Panc1 (cell line): ENCODE measurements around the gene PPP1R1C. TPM values are rescaled to one million over a fixed set of nuclear protein-coding genes. Genes with fewer than 3 reads are reported as not detected.

Experiments used
- ATAC-seq: fragments of 200-7000 bp; cut with Tn5 transposase; 2 replicates; pipeline ENCODE4 v1.9.1; 2020; ENCODE audit warnings: mild to moderate bottlenecking, moderate library complexity
- BruUV-seq: library from RNA; stranded (reverse); fragments of 400-500 nt; replicated peaks from 2 replicates; lab custom pipeline; 2021; lab: Mats Ljungman, UMichigan
- CTCF ChIA-PET: fragments of 300-600 bp; sonication (Branson Sonifier 250); formaldehyde crosslinking; loops from one replicate; lab custom pipeline; 2022; ENCODE audit warnings: antibody characterized with exemption; lab: Charles Lee
- POLR2A ChIA-PET: fragments of 300-600 bp; sonication (Branson Sonifier 250); formaldehyde crosslinking; loops from one replicate; lab custom pipeline; 2022; ENCODE audit warnings: antibody characterized with exemption; lab: Charles Lee
- DNase-seq: peaks from one replicate; pipeline ENCODE4 v3.0.0-alpha.2; 2010; ENCODE audit warnings: low read depth, low spot score
- H3K27ac ChIP-seq: 2 replicates; pipeline ENCODE4 v1.5.1; 2011; ENCODE audit warnings: mild to moderate bottlenecking, low read length, inconsistent platforms
- H3K27me3 ChIP-seq: fragments of 200-500 bp; sonication (Bioruptor generic); 2 replicates; pipeline ENCODE4 v1.6.0; 2014; ENCODE audit warnings: low read length, inconsistent platforms; ENCODE audit not compliant: control insufficient read depth, insufficient read depth
- H3K36me3 ChIP-seq: fragments of 200-500 bp; sonication (Bioruptor generic); 2 replicates; pipeline ENCODE4 v1.5.1; 2014; ENCODE audit warnings: inconsistent platforms, mild to moderate bottlenecking, low read length, moderate library complexity; ENCODE audit not compliant: control insufficient read depth, insufficient read depth
- H3K4me1 ChIP-seq: 2 replicates; pipeline ENCODE4 v1.5.1; 2011; ENCODE audit warnings: inconsistent platforms, mild to moderate bottlenecking, low read length, moderate library complexity; ENCODE audit not compliant: control insufficient read depth, insufficient read depth
- H3K4me3 ChIP-seq, 2 experiments: 2 replicates each; pipeline ENCODE4 v1.5.1; 2011 to 2012; ENCODE audit warnings: low read depth in 2 of 2, low read length in 2 of 2, mild to moderate bottlenecking in 2 of 2, inconsistent platforms in 1 of 2, moderate library complexity in 1 of 2
- H3K9me3 ChIP-seq: fragments of 200-500 bp; sonication (Bioruptor generic); 2 replicates; pipeline ENCODE4 v1.5.1; 2014; ENCODE audit warnings: low read depth, mild to moderate bottlenecking, inconsistent platforms, low read length, moderate library complexity; ENCODE audit not compliant: control insufficient read depth, insufficient read depth
- POLR2AphosphoS5 ChIP-seq: IDR thresholded peaks from 2 replicates; pipeline ENCODE4 v1.6.1; 2012; ENCODE audit warnings: mild to moderate bottlenecking, low read depth, low read length, moderate library complexity
- SIN3A ChIP-seq: IDR thresholded peaks from 2 replicates; pipeline ENCODE4 v1.6.1; 2012; ENCODE audit warnings: low read depth, mild to moderate bottlenecking, low read length, moderate library complexity, borderline replicate concordance; ENCODE audit not compliant: insufficient read depth
- TCF7L2 ChIP-seq: IDR thresholded peaks from 2 replicates; pipeline ENCODE4 v1.6.1; 2011; ENCODE audit warnings: mild to moderate bottlenecking, low read depth, low read length, inconsistent platforms
- in situ Hi-C: cut with HindIII; loops from 2 replicates; pipeline ENCODE4 v1.10.0; 2016; ENCODE audit warnings: low sequenced_read_pairs, low pct_unique_long_range_greater_than_20kb
- intact Hi-C: fragments of 100-400 bp; cut with micrococcal nuclease; formaldehyde crosslinking; loops from one replicate; pipeline ENCODE4 v1.10.0; 2022; ENCODE audit not compliant: unreplicated experiment
- total RNA-seq: library from RNA; stranded (reverse); gene quantifications from one replicate; pipeline ENCODE4 v1.2.1, GENCODE V29; 2021; ENCODE audit not compliant: unreplicated experiment
- TF ChIP-seq, protein P1 (sequence below), 2 experiments: IDR thresholded peaks; 2 replicates each; pipeline ENCODE4 v1.6.1; 2011 to 2012; ENCODE audit warnings: low read depth in 2 of 2, control low read depth in 1 of 2, low read length in 1 of 2, mild to moderate bottlenecking in 1 of 2, moderate library complexity in 1 of 2; ENCODE audit not compliant: insufficient read depth in 1 of 2
- TF ChIP-seq, protein P2 (sequence below): fragments of 450-650 bp; IDR thresholded peaks from 2 replicates; pipeline ENCODE4 v1.5.1; 2017; ENCODE audit warnings: mild to moderate bottlenecking

The PPP1R1C gene
- total RNA-seq, 1 experiment from 2014 or later = 2.6 TPM

DNA sequence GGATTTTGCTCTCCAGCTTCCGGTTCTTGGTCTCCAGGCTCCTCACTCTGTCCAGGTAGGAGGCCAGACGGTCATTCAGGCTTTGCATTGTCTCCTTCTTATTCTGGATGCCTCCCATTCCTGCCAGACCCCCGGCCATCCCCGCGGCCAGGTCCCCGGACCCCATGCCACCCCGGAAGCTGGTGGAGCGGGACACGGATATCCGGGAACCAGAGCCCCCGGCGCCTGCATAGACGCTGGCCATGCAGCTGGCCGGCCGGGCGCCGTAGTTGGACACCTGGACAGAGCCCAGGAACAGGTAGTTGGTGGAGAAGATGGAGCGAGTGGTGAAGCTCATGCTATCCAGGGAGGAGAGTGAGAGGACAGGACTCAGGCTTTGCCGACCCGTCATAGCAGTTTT, 23.5 kb upstream of the PPP1R1C start:
- CTCF ChIA-PET = no interaction called here
- POLR2A ChIA-PET = no interaction called here
- ATAC-seq (no peak), DNase-seq (no peak)
- H3K4me1 ChIP-seq = no peaks in the 10 kb centered on the region
- in situ Hi-C loops = no loop called here
- no TSS peak for BruUV-seq
- H3K36me3 ChIP-seq = no peaks in the 10 kb centered on the region
- no peak overlapping the region for H3K27ac ChIP-seq
- H3K27me3 ChIP-seq = no peaks in the 10 kb centered on the region
- intact Hi-C loops = no loop called here
- TF ChIP-seq, protein P1, sequence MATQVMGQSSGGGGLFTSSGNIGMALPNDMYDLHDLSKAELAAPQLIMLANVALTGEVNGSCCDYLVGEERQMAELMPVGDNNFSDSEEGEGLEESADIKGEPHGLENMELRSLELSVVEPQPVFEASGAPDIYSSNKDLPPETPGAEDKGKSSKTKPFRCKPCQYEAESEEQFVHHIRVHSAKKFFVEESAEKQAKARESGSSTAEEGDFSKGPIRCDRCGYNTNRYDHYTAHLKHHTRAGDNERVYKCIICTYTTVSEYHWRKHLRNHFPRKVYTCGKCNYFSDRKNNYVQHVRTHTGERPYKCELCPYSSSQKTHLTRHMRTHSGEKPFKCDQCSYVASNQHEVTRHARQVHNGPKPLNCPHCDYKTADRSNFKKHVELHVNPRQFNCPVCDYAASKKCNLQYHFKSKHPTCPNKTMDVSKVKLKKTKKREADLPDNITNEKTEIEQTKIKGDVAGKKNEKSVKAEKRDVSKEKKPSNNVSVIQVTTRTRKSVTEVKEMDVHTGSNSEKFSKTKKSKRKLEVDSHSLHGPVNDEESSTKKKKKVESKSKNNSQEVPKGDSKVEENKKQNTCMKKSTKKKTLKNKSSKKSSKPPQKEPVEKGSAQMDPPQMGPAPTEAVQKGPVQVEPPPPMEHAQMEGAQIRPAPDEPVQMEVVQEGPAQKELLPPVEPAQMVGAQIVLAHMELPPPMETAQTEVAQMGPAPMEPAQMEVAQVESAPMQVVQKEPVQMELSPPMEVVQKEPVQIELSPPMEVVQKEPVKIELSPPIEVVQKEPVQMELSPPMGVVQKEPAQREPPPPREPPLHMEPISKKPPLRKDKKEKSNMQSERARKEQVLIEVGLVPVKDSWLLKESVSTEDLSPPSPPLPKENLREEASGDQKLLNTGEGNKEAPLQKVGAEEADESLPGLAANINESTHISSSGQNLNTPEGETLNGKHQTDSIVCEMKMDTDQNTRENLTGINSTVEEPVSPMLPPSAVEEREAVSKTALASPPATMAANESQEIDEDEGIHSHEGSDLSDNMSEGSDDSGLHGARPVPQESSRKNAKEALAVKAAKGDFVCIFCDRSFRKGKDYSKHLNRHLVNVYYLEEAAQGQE (IDR thresholded peaks at IDR 0.05; ENCODE audit: insufficient read depth in 1 of 2, low read depth in 2 of 2, low read length in 1 of 2) = no peak
- no peak for TF ChIP-seq TCF7L2
- no peak for TF ChIP-seq SIN3A
- no peak for TF ChIP-seq POLR2AphosphoS5
- TF ChIP-seq, protein P2, sequence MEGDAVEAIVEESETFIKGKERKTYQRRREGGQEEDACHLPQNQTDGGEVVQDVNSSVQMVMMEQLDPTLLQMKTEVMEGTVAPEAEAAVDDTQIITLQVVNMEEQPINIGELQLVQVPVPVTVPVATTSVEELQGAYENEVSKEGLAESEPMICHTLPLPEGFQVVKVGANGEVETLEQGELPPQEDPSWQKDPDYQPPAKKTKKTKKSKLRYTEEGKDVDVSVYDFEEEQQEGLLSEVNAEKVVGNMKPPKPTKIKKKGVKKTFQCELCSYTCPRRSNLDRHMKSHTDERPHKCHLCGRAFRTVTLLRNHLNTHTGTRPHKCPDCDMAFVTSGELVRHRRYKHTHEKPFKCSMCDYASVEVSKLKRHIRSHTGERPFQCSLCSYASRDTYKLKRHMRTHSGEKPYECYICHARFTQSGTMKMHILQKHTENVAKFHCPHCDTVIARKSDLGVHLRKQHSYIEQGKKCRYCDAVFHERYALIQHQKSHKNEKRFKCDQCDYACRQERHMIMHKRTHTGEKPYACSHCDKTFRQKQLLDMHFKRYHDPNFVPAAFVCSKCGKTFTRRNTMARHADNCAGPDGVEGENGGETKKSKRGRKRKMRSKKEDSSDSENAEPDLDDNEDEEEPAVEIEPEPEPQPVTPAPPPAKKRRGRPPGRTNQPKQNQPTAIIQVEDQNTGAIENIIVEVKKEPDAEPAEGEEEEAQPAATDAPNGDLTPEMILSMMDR = no peak
- H3K4me3 ChIP-seq = no peak overlapping the region
- H3K9me3 ChIP-seq = no peaks in the 10 kb centered on the region

DNA sequence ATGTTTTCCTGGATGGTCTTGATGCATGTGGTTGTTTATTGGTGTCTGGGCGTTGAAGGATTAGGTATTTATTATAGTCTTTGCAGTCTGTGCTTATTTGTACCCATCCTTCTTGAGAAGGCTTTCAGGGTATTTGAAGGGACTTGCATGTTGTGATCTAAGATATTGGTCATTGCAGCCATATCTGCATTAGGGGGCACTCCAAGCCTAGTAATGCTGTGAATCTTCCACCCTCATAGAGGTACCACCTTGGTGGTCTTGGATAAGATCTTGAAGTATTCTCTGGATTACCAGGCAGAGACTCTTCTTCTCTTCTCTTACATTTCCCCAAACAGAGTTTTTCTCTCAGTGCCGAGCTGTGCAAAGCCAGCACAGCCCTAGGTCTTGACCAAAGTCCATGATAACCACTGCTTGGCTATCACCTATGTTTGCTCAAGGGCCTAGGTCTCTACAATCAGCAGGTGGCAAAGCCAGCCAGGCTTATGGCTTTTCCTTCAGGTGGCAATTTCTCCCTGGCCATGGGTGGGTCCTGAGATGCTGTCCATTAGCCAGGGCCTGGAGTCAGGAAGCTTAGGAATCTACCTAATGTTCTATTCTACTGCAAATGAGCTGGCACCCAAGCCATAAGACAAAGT, 15.4 kb upstream of the PPP1R1C start:
- intact Hi-C loops (no loop called here), in situ Hi-C loops (no loop called here)
- Histone ChIP-seq H3K4me1 (no peaks in the 10 kb centered on the region), H3K36me3 (no peaks in the 10 kb centered on the region), H3K27me3 (no peaks in the 10 kb centered on the region), H3K27ac (no peak overlapping the region), H3K4me3 (no peak overlapping the region), H3K9me3 (no peaks in the 10 kb centered on the region)
- CTCF ChIA-PET = no interaction called here
- POLR2A ChIA-PET = no interaction called here
- BruUV-seq = no TSS peak
- DNase-seq (no peak), ATAC-seq (no peak)
- TF ChIP-seq, protein P2 = no peak
- TF ChIP-seq, protein P1 (IDR thresholded peaks at IDR 0.05; ENCODE audit: insufficient read depth in 1 of 2, low read depth in 2 of 2, low read length in 1 of 2) = no peak
- TF ChIP-seq POLR2AphosphoS5 (no peak), SIN3A (no peak), TCF7L2 (no peak)
